ENCODE results near the gene NUTF2. TPM values are rescaled to one million over a fixed set of nuclear protein-coding genes. Genes with fewer than 3 reads are reported as not detected.

NUTF2 gene
- total RNA-seq, 1 experiment from 2014 or later, result 145 TPM

GRCh38 chr16:67837811-67838210 is 8.9 kb upstream of the NUTF2 start:
- Histone ChIP-seq H2AFZ (ENCODE audit: low read depth, low read length, poor library complexity, severe bottlenecking) (no peak overlapping the region), H3K27ac (ENCODE audit: low read depth, low read length) (no peak overlapping the region), H3K9me3 (ENCODE audit: control insufficient read depth in 1 of 2, insufficient read depth in 1 of 2, low read depth in 1 of 2, low read length in 2 of 2) (no peaks in the 10 kb centered on the region), H3K36me3 (ENCODE audit: control insufficient read depth in 1 of 2, insufficient read depth in 2 of 2, low read length in 2 of 2) (no peaks in the 10 kb centered on the region), H3K4me3 (replicated peaks in 1 of 2; ENCODE audit: low read depth in 1 of 2, low read length in 2 of 2) (no peak overlapping the region), H3K9ac (ENCODE audit: low read length) (no peak overlapping the region), H3K27me3 (ENCODE audit: insufficient read depth, low read length) (no peaks in the 10 kb centered on the region), H4K20me1 (ENCODE audit: insufficient read depth) (no peaks in the 10 kb centered on the region), H3K9me2 (ENCODE audit: insufficient read depth) (no peaks in the 10 kb centered on the region), H3K79me2 (ENCODE audit: insufficient read depth, low read length) (peaks cover 11% of the 10 kb centered on the region), H3K4me2 (ENCODE audit: low read length) (no peak overlapping the region), H3K4me1 (ENCODE audit: control insufficient read depth in 1 of 2, insufficient read depth in 2 of 2, low read length in 2 of 2) (peaks cover 5 to 22% of the 10 kb centered on the region in 2 experiments; a peak in 3 of 4 replicates)
- no peak for DNase-seq (ENCODE audit: low read depth, low spot score)
- RAD21 ChIA-PET (ENCODE audit: low non-redundant PET in 1 of 2, low total read pairs in 2 of 2, uncharacterized antibody in 2 of 2, unreplicated experiment in 2 of 2), result no interaction called here
- ATAC-seq, result no peak
- POLR2A ChIA-PET, result no interaction called here
- intact Hi-C loops (cut with micrococcal nuclease), result no loop called here
- CTCF ChIA-PET, result no interaction called here
- no peak for TF ChIP-seq EZH2 (IDR thresholded peaks at IDR 0.05)
- no TSS peak for BruUV-seq (replicated peaks)

- POLR2A ChIA-PET, result no interaction called here
- no peaks in the 10 kb centered on the region for H3K9me2 ChIP-seq (ENCODE audit: insufficient read depth)
- RAD21 ChIA-PET (ENCODE audit: low non-redundant PET in 1 of 2, low total read pairs in 2 of 2, uncharacterized antibody in 2 of 2, unreplicated experiment in 2 of 2), result no interaction called here
- peak overlapping the region; percentile 96 for H3K27ac ChIP-seq (ENCODE audit: low read depth, low read length)
- CTCF ChIA-PET, result no interaction called here
- no TSS peak for BruUV-seq (replicated peaks)
- no peaks in the 10 kb centered on the region for H3K36me3 ChIP-seq (ENCODE audit: control insufficient read depth in 1 of 2, insufficient read depth in 2 of 2, low read length in 2 of 2)
- H2AFZ ChIP-seq (ENCODE audit: low read depth, low read length, poor library complexity, severe bottlenecking), result peak overlapping the region; percentile 72
- H4K20me1 ChIP-seq (ENCODE audit: insufficient read depth), result no peaks in the 10 kb centered on the region
- no peak for DNase-seq (ENCODE audit: low read depth, low spot score)
- H3K9ac ChIP-seq (ENCODE audit: low read length), result peak overlapping the region; percentile 69
- intact Hi-C loops (cut with micrococcal nuclease), result no loop called here
- H3K4me1 ChIP-seq (ENCODE audit: control insufficient read depth in 1 of 2, insufficient read depth in 2 of 2, low read length in 2 of 2), result peaks cover 16 to 44% of the 10 kb centered on the region in 2 experiments
- no peaks in the 10 kb centered on the region for H3K27me3 ChIP-seq (ENCODE audit: insufficient read depth, low read length)
- TF ChIP-seq FOSL1 (IDR thresholded peaks at IDR 0.05; ENCODE audit: low read depth) (no peak), SRF (IDR thresholded peaks at IDR 0.05; ENCODE audit: low read depth) (no peak), REST (IDR thresholded peaks at IDR 0.05; ENCODE audit: low read depth) (no peak), POLR2A (IDR thresholded peaks at IDR 0.05; ENCODE audit: borderline replicate concordance, extremely low read depth, insufficient read depth, insufficient read length) (peak; percentile 70), EGR1 (IDR thresholded peaks at IDR 0.05; ENCODE audit: low read depth) (no peak), EZH2phosphoT487 (IDR thresholded peaks at IDR 0.05; ENCODE audit: borderline replicate concordance) (no peak), YY1 (IDR thresholded peaks at IDR 0.05; ENCODE audit: extremely low read depth, insufficient replicate concordance, low read depth, low read length) (no peak)
- peak overlapping the region; percentile 65 to 69 for H3K4me3 ChIP-seq (replicated peaks in 1 of 2; ENCODE audit: low read depth in 1 of 2, low read length in 2 of 2)
- ATAC-seq, result peak; percentile 4
- peak overlapping the region; percentile 90 for H3K4me2 ChIP-seq (ENCODE audit: low read length)
- no peaks in the 10 kb centered on the region for H3K9me3 ChIP-seq (ENCODE audit: control insufficient read depth in 1 of 2, insufficient read depth in 1 of 2, low read depth in 1 of 2, low read length in 2 of 2)
- H3K79me2 ChIP-seq (ENCODE audit: insufficient read depth, low read length), result peaks cover 19% of the 10 kb centered on the region; the same call in 1 of the 2 replicates
These were observed 5.4 kb upstream of the NUTF2 start for GRCh38 chr16:67841198-67841815.
